ENCODE data around the gene TTC34.
"Not testable (repeated sequence)": the region's sequence is repeated elsewhere in the genome, so short reads cannot be mapped to it uniquely, and the experiment has no call there.

Gene TTC34

GRCh38 chr1:2631136-2632050 is 170.1 kb downstream of the TTC34 start:
- in situ Hi-C loops (cut with MboI; ENCODE audit: low sequenced_read_pairs): no loop called here

DNA sequence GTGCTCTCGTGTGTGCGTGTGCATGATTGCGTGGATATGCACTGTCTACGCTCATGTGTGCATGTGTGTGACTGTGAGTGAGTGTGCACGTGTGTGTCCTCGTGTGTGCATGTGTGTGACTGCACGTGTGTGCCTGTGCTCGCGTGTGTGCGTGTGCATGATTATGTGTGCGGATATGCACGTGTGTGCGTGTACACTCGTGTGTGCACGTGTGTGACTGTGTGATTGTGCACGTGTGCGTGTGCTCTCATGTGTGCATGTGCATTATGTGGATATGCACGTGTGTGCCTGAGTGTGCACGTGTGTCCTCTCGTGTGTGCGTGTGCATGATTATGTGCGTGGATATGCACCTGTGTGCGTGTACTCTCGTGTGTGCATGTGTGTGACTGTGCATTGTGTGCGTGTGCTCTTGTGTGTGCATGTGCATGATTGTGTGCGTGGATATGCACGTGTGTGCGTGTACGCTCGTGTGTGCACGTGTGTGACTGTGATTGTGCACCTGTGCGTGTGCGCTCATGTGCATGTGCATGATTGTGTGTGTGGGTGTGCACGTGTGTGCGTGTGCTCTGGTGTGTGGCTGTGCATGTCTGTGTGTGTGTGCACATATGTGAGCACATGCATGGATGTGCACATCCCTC is 170.9 kb downstream of the TTC34 start:
- in situ Hi-C loops (cut with MboI; ENCODE audit: low sequenced_read_pairs): no loop called here

GRCh38 chr1:2629627-2630497 is 171.6 kb downstream of the TTC34 start:
- in situ Hi-C loops (cut with MboI; ENCODE audit: low sequenced_read_pairs): no loop called here

GRCh38 chr1:2628933-2629626 is 172.4 kb downstream of the TTC34 start:
- in situ Hi-C loops (cut with MboI; ENCODE audit: low sequenced_read_pairs): no loop called here

DNA sequence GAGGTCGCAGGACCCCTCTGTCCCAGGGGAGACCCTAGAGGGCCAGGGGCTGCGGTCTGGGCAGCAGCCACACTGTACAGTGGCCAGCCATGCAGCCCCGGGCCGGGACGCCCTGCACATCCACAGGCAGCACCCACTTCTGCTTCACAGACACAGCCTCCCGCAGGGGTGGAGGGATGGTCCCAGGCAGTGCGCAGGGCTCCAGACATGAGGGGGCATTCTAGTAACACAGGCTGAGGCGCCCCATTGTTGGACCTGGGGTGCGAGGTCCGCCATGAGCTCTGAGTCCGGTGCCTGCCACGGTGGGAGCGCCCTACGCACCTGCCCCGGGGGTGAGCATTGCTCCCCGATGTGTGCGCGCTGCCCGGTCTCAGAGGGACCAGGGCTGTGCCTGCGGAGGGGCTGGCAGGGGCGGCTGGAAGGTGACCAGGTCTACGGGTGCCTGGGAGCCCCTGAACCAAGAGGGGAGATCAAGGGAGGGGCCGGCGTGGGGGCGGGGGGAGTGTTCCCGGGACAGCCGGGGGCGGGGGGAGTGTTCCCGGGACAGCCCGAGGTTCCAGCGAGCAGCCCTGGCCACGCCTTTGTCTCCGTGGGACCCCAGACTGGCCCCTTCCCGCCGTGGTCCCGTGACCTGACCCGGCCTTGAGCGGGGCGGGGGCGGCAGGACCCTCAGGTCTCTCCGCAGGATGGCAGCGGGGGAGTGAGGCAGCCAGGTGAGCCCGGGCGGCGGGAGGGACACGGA is 173.1 kb downstream of the TTC34 start:
- in situ Hi-C loops (cut with MboI; ENCODE audit: low sequenced_read_pairs): no loop called here

GRCh38 chr1:2627746-2628145 is 173.7 kb downstream of the TTC34 start:
- in situ Hi-C loops (cut with MboI; ENCODE audit: low sequenced_read_pairs): no loop called here

DNA sequence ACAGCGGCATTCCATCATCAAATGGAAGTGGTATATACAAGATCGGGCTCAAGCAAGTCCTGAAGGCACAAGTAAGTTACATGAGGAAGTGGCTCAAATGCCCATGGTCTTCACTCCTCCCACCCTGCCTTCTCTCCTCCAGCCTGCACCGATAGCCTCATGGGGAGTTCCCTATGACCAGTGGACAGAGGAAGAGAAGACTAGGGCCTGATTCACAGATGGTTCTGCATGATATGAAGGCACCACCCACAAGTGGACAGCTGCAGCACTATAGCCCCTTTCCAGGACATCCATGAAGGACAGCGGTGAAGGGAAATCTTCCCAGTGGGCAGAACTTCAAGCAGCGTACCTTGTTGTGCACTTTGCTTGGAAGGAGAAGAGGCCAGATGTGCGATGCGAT is 175.7 kb downstream of the TTC34 start:
- in situ Hi-C loops (cut with MboI; ENCODE audit: low sequenced_read_pairs): not testable (repeated sequence)

GRCh38 chr1:2625311-2625710 is 176.2 kb downstream of the TTC34 start:
- in situ Hi-C loops (cut with MboI; ENCODE audit: low sequenced_read_pairs): no loop called here

GRCh38 chr1:2624735-2625300 is 176.7 kb downstream of the TTC34 start:
- in situ Hi-C loops (cut with MboI; ENCODE audit: low sequenced_read_pairs): no loop called here

DNA sequence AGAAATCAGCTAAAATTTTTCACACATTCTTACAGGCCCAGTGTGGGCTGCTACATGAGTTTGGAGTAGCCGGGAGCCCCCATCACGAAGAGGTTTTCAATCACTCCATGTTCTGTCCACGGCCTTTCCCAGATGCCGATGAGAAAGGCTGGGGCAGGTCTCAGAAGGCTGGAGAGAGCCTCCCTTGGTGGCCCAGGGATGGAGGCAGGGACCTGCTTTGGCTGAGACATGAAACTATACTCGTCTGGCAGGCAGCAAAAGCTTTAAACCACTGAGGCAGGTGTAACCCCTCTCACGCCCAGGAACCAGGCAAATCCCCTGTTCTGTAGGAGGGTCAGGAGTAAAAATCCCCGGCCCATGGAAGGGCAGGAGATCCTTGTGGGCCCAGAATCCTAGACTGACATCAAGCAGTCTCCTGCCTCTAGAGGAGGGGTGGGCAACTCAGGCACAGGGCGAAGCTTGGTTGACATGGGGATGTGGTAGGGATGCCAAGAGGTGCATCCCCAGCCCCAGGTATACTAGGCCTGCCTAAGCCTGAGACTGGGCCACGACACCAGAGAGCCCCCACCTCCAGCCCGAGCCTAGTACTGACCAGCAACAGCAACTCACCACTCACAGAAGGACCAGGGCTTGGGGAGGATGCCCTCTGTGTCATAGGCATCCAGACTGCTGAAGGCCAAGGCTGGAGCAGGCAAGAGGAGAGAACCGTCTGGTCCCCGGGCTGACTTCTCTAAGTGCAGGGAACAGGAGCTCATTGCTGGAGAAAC is 177.7 kb downstream of the TTC34 start:
- in situ Hi-C loops (cut with MboI; ENCODE audit: low sequenced_read_pairs): no loop called here

DNA sequence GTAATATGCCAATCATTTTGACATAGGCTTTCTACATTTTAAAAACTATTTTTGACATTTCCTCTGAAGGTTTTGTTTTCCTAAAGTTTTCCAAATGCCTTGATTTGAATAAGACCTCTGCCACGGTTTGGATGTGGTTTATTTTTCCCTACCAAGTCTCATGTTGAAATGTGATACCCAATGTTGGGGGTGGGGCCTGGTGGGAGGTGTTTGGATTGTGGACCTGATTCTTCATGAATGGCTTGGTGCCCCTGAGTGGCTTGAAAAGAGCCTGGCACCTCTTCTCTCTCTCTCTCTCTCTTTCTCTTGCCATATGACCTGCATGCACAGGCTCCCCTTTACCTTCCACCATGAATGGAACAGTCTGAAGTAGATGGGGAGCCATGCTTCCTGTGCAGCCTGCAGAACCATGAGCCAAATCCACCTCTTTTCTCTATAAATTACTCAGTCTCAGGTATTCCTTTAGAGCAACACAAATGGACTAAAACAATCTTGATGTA is 183.5 kb downstream of the TTC34 start:
- in situ Hi-C loops (cut with MboI; ENCODE audit: low sequenced_read_pairs): no loop called here

DNA sequence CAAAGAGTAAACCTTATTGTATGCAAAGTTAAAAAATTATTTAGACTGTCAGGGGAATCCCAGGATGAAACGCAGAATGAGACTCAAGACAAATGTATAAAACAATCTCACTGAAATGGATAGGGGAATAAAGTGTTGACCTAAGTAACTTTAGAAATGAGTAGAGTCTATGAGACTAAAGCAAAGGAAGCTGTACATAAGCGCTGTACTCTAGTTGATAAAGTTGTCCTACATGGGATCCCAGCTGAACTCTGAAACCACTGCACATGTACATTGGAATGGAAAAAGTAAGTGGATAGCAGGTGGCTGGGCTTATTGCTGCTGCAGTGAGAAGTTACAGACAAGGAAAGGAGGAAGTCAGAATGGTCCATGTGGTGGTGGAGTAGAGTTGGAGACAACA is 187.3 kb downstream of the TTC34 start:
- in situ Hi-C loops (cut with MboI; ENCODE audit: low sequenced_read_pairs): no loop called here

GRCh38 chr1:2612591-2613365 is 188.7 kb downstream of the TTC34 start:
- in situ Hi-C loops (cut with MboI; ENCODE audit: low sequenced_read_pairs): no loop called here

- in situ Hi-C loops (cut with MboI; ENCODE audit: low sequenced_read_pairs): no loop called here
These were observed 189.7 kb downstream of the TTC34 start for GRCh38 chr1:2611621-2612437.

- in situ Hi-C loops (cut with MboI; ENCODE audit: low sequenced_read_pairs): no loop called here
These were observed 190.4 kb downstream of the TTC34 start for GRCh38 chr1:2611031-2611501.

- in situ Hi-C loops (cut with MboI; ENCODE audit: low sequenced_read_pairs): no loop called here
These were observed 191.2 kb downstream of the TTC34 start for GRCh38 chr1:2610036-2610959.

All from HL-60/S4 treated with retinoic acid at 250 ng/mL for 4 days and 3 days (cell line).